SKM-1 (cell line): ENCODE measurements around the gene MAMDC4.
"Not testable (repeated sequence)": the region's sequence is repeated elsewhere in the genome, so short reads cannot be mapped to it uniquely, and the experiment has no call there.

ENCODE experiments used
- DNase-seq: peaks from one replicate; lab custom pipeline; 2025; ENCODE audit not compliant: unreplicated experiment; lab: John Stamatoyannopoulos, UW

Gene MAMDC4

GRCh38 chr9:136838314-136839228 lies 13.6 kb upstream of the MAMDC4 start:
- DNase-seq = no peak

DNA sequence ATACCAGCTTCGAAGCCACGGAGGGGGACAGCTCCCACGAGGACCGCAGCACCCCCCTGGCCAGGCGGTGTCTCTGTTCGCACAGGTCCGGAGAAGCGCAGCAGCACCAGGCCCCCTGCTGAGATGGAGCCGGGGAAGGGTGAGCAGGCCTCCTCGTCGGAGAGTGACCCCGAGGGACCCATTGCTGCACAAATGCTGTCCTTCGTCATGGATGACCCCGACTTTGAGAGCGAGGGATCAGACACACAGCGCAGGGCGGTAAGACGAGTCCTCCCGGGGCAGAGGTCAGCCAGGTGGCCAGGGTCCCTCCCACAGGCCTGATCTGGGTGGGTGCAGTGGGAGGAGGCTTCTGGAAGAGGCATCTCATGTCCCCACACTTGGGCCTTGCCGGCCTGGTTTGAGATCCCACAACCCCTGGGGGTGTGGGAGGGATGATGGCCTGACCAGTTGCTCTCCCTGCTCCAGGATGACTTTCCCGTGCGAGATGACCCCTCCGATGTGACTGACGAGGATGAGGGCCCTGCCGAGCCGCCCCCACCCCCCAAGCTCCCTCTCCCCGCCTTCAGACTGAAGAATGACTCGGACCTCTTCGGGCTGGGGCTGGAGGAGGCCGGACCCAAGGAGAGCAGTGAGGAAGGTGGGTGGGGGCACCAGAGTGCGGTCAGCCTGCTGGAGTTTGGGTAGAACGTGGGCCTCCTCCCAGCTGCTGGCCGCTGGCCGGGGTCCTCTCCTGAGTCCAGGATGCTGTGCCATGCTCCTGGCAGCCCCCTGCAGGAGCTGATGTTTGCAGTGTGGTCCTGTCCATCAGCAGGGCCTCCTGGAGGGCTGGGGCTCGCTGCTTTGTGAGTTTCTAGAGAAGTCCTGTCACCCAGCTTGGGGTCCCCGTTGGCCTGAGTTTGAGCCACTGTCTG lies 12.7 kb upstream of the MAMDC4 start:
- DNase-seq = no peak

GRCh38 chr9:136840140-136840876 lies 11.8 kb upstream of the MAMDC4 start:
- DNase-seq = no peak

- DNase-seq = no peak
Observed at GRCh38 chr9:136840877-136841645, 11.1 kb upstream of the MAMDC4 start.

DNA sequence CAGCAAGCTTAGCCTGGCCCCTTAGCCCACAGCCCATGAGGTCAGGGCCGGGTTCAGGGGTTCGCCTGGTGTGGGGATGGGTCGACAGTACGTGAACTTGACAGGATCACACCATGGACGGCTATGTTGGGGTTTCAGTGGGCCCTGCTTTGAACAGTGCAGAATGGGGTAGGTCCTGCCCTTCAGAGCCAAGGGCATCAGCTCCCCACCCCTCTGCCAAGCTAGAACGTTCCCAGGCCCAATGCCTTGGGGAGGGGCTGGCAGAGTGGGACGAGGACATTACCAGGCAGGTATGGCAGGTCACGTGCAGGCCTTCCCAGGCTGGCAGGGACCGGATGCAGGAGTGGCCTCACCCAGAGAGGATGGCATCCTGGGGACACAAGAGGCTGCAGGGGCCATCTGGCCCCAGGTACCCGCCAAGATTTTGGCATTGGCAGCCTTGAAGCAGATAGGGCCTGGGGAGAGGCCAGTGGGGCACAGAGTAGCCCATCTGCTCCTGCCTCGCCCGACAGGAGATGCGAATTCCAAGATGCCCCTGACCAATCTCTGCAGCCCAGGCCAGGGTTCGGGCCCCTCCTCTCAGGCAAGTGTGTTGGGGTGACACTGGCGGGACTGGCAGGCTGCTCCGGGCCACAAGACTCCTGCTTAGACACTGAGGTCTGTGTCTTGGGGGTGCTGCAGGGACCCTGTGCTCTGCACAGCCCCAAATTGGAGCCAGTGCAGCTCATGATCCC lies 10.3 kb upstream of the MAMDC4 start:
- DNase-seq = not testable (repeated sequence)

DNA sequence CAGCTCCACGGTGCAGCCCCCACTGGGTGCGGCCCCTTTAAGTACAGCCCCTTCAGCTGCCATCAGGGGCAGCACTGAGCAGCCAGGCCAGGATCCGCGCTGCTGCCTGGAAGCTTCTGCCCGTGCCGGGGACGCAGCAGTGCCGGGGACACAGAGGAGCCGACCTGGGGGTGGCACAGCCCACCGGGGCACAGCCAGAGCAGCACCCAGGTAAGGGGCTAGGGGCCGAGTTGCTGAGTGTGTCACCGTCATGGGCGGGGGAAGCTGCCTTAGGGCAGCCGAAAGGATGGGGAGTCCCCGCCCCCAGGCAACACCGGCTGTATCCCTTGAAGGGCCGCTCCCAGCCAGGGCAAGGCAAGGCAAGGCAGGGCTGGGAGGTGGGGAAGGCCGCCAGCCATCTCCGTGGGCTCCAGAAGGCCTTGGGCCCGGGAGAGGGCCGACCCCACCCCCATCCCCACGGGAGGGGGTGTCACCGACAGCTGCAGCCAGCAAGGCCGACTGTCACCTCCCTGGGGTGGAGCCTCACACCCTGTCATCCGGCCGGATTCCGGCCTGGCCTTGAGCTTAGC lies 9.7 kb upstream of the MAMDC4 start, which contains the start of gene AJM1:
Gene AJM1 (plus strand): TSS at position 99 of the 569 bp plus-strand sequence. CDS start 1,937 bp downstream, outside the sequence.
- DNase-seq = peak; percentile 39

DNA sequence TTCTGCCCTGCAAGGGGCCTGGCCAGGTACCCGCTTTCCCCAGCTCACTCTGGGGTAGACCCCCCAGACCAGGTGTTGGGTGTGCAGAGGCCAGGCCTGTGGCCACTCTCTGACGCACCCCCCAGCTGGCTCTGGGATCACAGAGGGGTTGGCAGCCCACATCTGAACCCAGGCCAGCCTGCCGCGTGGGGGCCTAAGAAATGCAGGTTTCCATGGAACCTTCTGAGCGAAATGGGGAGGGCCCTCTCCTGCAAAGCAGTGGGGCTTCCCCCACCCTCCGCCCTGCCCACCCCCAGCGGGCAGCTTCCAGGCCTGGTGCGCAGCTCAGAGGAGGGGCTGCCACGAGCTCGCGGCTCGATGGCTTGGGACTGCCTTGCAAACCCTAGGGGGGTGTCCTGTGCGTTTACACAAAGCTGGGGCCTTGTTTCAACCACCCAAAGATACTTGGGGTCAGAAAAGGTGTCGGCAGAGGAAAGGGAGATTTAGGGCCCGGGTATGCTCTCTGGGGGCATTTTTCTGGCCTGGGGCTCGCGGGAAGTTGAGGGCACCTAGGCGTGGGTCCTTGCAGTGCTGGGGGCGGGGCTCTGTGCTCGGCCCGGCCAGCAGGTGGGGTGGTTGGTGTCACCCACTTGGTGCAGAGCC lies 8.9 kb upstream of the MAMDC4 start:
- not testable (repeated sequence) for DNase-seq

- not testable (repeated sequence) for DNase-seq
Observed at GRCh38 chr9:136843801-136844740, 8.1 kb upstream of the MAMDC4 start.

DNA sequence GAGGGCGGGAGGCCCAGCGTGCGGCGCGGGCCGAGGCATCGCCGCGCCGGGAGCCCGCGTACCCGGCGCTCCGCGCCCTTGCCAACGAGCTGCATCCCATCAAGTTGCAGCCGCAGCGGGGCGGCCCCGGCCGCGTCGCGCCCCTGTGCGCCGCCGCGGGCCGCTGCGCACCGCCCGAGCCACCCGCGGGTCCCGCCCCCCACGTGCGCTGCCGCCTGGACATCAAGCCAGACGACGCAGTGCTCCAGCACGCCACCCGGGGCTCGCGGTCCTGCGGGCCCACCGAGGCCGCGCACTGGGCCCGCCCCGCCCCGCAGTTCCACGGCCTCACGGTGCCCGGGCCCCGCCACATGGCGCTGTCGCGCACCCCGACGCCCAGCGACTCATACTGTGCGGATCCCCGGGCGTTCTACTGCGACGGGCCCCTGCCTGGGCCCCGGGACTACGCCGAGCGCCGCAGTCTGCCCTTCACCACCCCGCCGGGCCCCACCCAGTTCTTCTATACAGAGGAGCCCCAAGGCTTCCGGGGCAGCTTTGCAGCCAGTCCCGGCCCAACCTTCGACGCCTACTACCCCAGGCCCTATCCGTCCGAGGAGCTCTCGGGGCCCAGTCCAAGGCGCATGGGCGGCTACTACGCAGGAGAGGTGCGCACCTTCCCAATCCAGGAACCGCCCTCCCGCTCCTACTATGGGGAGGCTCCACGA lies 7.2 kb upstream of the MAMDC4 start:
- DNase-seq = no peak

- DNase-seq = no peak
Observed at GRCh38 chr9:136845465-136846260, 6.5 kb upstream of the MAMDC4 start.

DNA sequence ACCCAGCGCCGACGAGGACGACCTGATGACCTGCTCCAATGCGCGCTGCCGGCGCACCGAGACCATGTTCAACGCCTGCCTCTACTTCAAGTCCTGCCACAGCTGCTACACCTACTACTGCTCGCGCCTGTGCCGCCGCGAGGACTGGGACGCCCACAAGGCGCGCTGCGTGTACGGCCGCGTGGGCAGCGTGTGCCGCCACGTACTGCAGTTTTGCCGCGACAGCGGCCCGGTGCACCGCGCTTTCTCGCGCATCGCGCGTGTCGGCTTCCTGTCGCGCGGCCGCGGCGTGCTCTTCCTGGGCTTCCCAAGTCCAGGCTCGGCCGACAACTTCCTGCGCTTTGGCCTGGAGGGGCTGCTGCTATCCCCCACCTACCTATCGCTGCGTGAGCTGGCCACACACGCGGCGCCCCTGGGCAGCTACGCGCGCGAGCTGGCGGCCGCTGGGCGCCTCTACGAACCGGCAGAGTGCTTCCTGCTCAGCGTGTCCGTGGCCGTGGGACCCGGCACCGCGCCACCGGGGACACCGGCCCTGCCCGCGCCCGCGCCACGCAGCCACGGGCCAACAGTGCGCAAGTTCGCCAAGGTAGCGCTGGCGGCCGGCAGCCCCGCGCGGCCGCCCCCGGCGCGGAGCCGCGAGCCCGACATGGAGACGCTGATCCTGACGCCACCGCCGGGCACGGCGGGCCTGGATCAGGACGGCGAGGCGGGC lies 5.6 kb upstream of the MAMDC4 start:
- no peak for DNase-seq

- DNase-seq = peak; percentile 53
Observed at GRCh38 chr9:136847088-136847825, 4.9 kb upstream of the MAMDC4 start.

DNA sequence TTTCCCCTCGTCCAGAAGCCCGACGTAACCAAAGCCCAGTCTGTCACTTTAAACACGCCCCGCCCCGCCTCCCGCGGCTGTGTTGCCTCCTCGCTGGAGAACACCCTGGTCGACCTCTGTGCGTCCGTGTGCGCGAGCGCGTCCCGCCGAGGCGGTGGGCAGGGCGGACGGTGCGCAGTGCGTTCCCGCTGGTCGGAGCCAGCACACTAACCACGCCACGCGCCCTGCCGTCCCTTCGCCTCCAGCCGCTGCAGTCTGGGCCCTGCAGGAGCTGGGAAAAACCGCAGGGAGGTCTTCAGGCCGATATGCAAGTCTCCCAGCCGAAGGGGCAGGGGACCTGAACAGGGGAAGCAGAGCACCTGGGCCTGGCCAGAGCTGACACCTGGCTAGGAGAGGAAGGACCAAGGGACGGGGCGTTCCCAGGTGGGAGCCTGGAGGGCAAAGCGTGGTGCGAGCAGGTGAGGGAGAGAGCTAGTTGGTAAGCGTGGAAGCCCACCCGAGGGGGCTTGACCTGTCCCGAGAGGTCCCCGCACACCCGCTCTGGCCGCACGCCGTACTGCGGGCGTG lies 4.2 kb upstream of the MAMDC4 start:
- DNase-seq = peak; percentile 48

DNA sequence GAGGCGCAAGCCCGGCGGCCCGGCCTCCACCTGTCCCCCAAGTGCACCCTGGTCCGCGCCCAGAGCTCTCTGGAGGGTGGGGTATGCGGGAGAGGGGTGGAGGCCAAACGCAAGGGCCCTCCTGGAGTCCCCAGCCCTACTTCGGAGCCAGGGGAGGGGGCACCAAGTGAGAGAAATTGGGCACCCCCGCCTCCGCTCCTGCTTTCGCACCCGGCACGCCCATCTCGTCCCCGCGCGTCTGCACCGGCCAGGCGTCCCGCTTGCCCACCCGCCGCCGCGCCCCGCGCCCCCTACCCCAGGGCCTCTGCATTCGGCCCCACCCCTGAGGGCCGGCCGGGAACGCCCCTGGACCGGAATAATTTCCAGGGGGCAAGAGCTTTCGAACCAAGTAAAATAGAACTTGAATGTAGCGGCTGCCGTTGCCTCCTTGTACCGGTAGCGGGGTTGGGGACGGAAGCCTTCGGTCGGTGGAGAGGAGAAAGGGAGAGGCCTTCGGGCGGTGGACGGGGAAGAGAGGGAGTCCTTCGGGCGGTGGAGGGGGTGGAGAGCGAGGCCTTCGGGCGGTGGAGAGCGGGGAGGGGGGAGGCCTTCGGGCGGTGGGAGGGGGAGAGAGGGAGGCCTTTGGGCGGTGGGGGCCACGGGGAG lies 3.6 kb upstream of the MAMDC4 start:
- peak; percentile 26 for DNase-seq
